Measurements from ENCODE around the gene LMO7.

GRCh38 chr13:75717525-75717924 lies 81.4 kb downstream of the LMO7 start:
- no peak for TF ChIP-seq CTCF (IDR thresholded peaks at IDR 0.05; ENCODE audit: insufficient read depth, low read length)
- no peak for TF ChIP-seq SPI1 (IDR thresholded peaks at IDR 0.05; ENCODE audit: borderline replicate concordance, low read depth)
- no peak for TF ChIP-seq POLR2AphosphoS5 (IDR thresholded peaks at IDR 0.05; ENCODE audit: low read depth)
- TF ChIP-seq REST (IDR thresholded peaks at IDR 0.05; ENCODE audit: insufficient replicate concordance, low read depth), result no peak
- TF ChIP-seq GABPA (IDR thresholded peaks at IDR 0.05; ENCODE audit: low read depth), result no peak
